ENCODE results near the gene FANCI. TPM values are rescaled to one million over a fixed set of nuclear protein-coding genes. Genes with fewer than 3 reads are reported as not detected.

The FANCI gene
- total and polyA plus RNA-seq, 2 experiments from 2014 or later = 11.2 to 14.2 TPM

- H2AFZ ChIP-seq = no peak overlapping the region
- no peaks in the 10 kb centered on the region for H3K36me3 ChIP-seq (ENCODE audit: low read depth)
- H3F3A ChIP-seq (ENCODE audit: insufficient read depth) = no peaks in the 10 kb centered on the region
- no peak for DNase-seq
- no peak overlapping the region for H3K9ac ChIP-seq
- no peaks in the 10 kb centered on the region for H4K20me1 ChIP-seq (ENCODE audit: insufficient read depth)
- in situ Hi-C loops (cut with MboI) = loop anchor here (10.0 kb wide), 1 partner anchor 62 kb away; no protein-coding TSS in a partner anchor
- H3K4me3 ChIP-seq = no peak overlapping the region
- no peak overlapping the region for H3K27ac ChIP-seq
- H3K9me3 ChIP-seq (ENCODE audit: low read depth) = no peaks in the 10 kb centered on the region
- whole genome bisulfite sequencing, 2 experiments (ENCODE audit: low coverage in 1 of 2, low lambda C conversion rate in 2 of 2, missing lambda C conversion rate in 2 of 2) = 1 to 2% methylated on average over 26 to 53 of the region's 73 CpGs
- no peaks in the 10 kb centered on the region for H3K79me2 ChIP-seq (ENCODE audit: insufficient read depth)
- TF ChIP-seq EZH2 (IDR thresholded peaks at IDR 0.05; ENCODE audit: insufficient read depth, poor library complexity, severe bottlenecking) (no peak), EZH2phosphoT487 (IDR thresholded peaks at IDR 0.05; ENCODE audit: insufficient read depth, low read depth) (no peak)
- no peaks in the 10 kb centered on the region for H3K9me2 ChIP-seq (ENCODE audit: insufficient read depth)
- H3K4me2 ChIP-seq (ENCODE audit: unreplicated experiment) = no peak overlapping the region
- no peaks in the 10 kb centered on the region for H3K4me1 ChIP-seq (ENCODE audit: insufficient read depth)
- H3K27me3 ChIP-seq (replicated peaks; ENCODE audit: insufficient read depth) = peaks cover 88% of the 10 kb centered on the region
Measured at GRCh38 chr15:89362203-89363101, 118.7 kb downstream of the FANCI start.

- H3K79me2 ChIP-seq (ENCODE audit: insufficient read depth) = no peaks in the 10 kb centered on the region
- no peak overlapping the region for H3K4me3 ChIP-seq
- H3K36me3 ChIP-seq (ENCODE audit: low read depth) = no peaks in the 10 kb centered on the region
- H3K4me2 ChIP-seq (ENCODE audit: unreplicated experiment) = no peak overlapping the region
- H4K20me1 ChIP-seq (ENCODE audit: insufficient read depth) = no peaks in the 10 kb centered on the region
- H3F3A ChIP-seq (ENCODE audit: insufficient read depth) = no peaks in the 10 kb centered on the region
- H3K27me3 ChIP-seq (replicated peaks; ENCODE audit: insufficient read depth) = peaks cover 88% of the 10 kb centered on the region
- DNase-seq = no peak
- H2AFZ ChIP-seq = no peak overlapping the region
- H3K9me2 ChIP-seq (ENCODE audit: insufficient read depth) = no peaks in the 10 kb centered on the region
- no peak overlapping the region for H3K9ac ChIP-seq
- 2% methylated on average over 6 of the region's 6 CpGs for WGBS, 2 experiments (ENCODE audit: low coverage in 1 of 2, low lambda C conversion rate in 2 of 2, missing lambda C conversion rate in 2 of 2)
- in situ Hi-C loops (cut with MboI) = loop anchor here (10.0 kb wide), 1 partner anchor 62 kb away; no protein-coding TSS in a partner anchor
- no peaks in the 10 kb centered on the region for H3K9me3 ChIP-seq (ENCODE audit: low read depth)
- no peaks in the 10 kb centered on the region for H3K4me1 ChIP-seq (ENCODE audit: insufficient read depth)
- TF ChIP-seq EZH2 (IDR thresholded peaks at IDR 0.05; ENCODE audit: insufficient read depth, poor library complexity, severe bottlenecking) (peak; percentile 63), EZH2phosphoT487 (IDR thresholded peaks at IDR 0.05; ENCODE audit: insufficient read depth, low read depth) (no peak)
- H3K27ac ChIP-seq = no peak overlapping the region
Measured at GRCh38 chr15:89363133-89363532, 119.4 kb downstream of the FANCI start.

- H3K4me2 ChIP-seq (ENCODE audit: unreplicated experiment) = no peak overlapping the region
- H3K79me2 ChIP-seq (ENCODE audit: insufficient read depth) = no peaks in the 10 kb centered on the region
- peaks cover 89% of the 10 kb centered on the region for H3K27me3 ChIP-seq (replicated peaks; ENCODE audit: insufficient read depth)
- 34 to 44% methylated on average over 4 of the region's 4 CpGs for WGBS, 2 experiments (ENCODE audit: low coverage in 1 of 2, low lambda C conversion rate in 2 of 2, missing lambda C conversion rate in 2 of 2)
- no peaks in the 10 kb centered on the region for H3K9me2 ChIP-seq (ENCODE audit: insufficient read depth)
- no peaks in the 10 kb centered on the region for H3K4me1 ChIP-seq (ENCODE audit: insufficient read depth)
- no peaks in the 10 kb centered on the region for H3K36me3 ChIP-seq (ENCODE audit: low read depth)
- in situ Hi-C loops (cut with MboI) = loop anchor here (10.0 kb wide), 1 partner anchor 61 kb away; no protein-coding TSS in a partner anchor
- H2AFZ ChIP-seq = no peak overlapping the region
- TF ChIP-seq EZH2phosphoT487 (IDR thresholded peaks at IDR 0.05; ENCODE audit: insufficient read depth, low read depth) = no peak
- TF ChIP-seq EZH2 (IDR thresholded peaks at IDR 0.05; ENCODE audit: insufficient read depth, poor library complexity, severe bottlenecking) = no peak
- no peak overlapping the region for H3K4me3 ChIP-seq
- DNase-seq = no peak
- H4K20me1 ChIP-seq (ENCODE audit: insufficient read depth) = no peaks in the 10 kb centered on the region
- H3K27ac ChIP-seq = no peak overlapping the region
- no peak overlapping the region for H3K9ac ChIP-seq
- H3K9me3 ChIP-seq (ENCODE audit: low read depth) = no peaks in the 10 kb centered on the region
- no peaks in the 10 kb centered on the region for H3F3A ChIP-seq (ENCODE audit: insufficient read depth)
Measured at GRCh38 chr15:89363770-89364169, 120.0 kb downstream of the FANCI start.

- no peaks in the 10 kb centered on the region for H3F3A ChIP-seq (ENCODE audit: insufficient read depth)
- H3K9me2 ChIP-seq (ENCODE audit: insufficient read depth) = no peaks in the 10 kb centered on the region
- no peaks in the 10 kb centered on the region for H3K9me3 ChIP-seq (ENCODE audit: low read depth)
- in situ Hi-C loops (cut with MboI) = loop anchor here (10.0 kb wide), 1 partner anchor 60 kb away; no protein-coding TSS in a partner anchor
- H2AFZ ChIP-seq = no peak overlapping the region
- peaks cover 92% of the 10 kb centered on the region for H3K27me3 ChIP-seq (replicated peaks; ENCODE audit: insufficient read depth)
- H3K4me1 ChIP-seq (ENCODE audit: insufficient read depth) = no peaks in the 10 kb centered on the region
- WGBS, 2 experiments (ENCODE audit: low coverage in 1 of 2, low lambda C conversion rate in 2 of 2, missing lambda C conversion rate in 2 of 2) = 8 to 10% methylated on average over 6 of the region's 6 CpGs
- DNase-seq = no peak
- H3K27ac ChIP-seq = no peak overlapping the region
- H3K79me2 ChIP-seq (ENCODE audit: insufficient read depth) = no peaks in the 10 kb centered on the region
- no peaks in the 10 kb centered on the region for H3K36me3 ChIP-seq (ENCODE audit: low read depth)
- TF ChIP-seq EZH2phosphoT487 (IDR thresholded peaks at IDR 0.05; ENCODE audit: insufficient read depth, low read depth) (no peak), EZH2 (IDR thresholded peaks at IDR 0.05; ENCODE audit: insufficient read depth, poor library complexity, severe bottlenecking) (no peak)
- no peak overlapping the region for H3K9ac ChIP-seq
- H3K4me3 ChIP-seq = no peak overlapping the region
- no peaks in the 10 kb centered on the region for H4K20me1 ChIP-seq (ENCODE audit: insufficient read depth)
- H3K4me2 ChIP-seq (ENCODE audit: unreplicated experiment) = no peak overlapping the region
Measured at GRCh38 chr15:89364341-89364740, 120.6 kb downstream of the FANCI start.

All from GM23248 (cell line).